ENCODE results near the gene GLMN.

GLMN gene

GRCh38 chr1:92217721-92218120 is 81.1 kb downstream of the GLMN start, which contains the start of gene C1orf146:
Gene C1orf146 (plus strand): TSS chr1:92217915. CDS start chr1:92231421, 13,506 bp downstream.
- DNase-seq, result no peak
- in situ Hi-C loops (cut with HindIII; ENCODE audit: low pct_ligation_motif_present, low pct_unique_long_range_greater_than_20kb, low sequenced_read_pairs), result no loop called here

GRCh38 chr1:92211166-92211565 is 87.6 kb downstream of the GLMN start:
- in situ Hi-C loops (cut with HindIII; ENCODE audit: low pct_ligation_motif_present, low pct_unique_long_range_greater_than_20kb, low sequenced_read_pairs), result no loop called here
- no peak for DNase-seq

- no peak for DNase-seq
- in situ Hi-C loops (cut with HindIII; ENCODE audit: low pct_ligation_motif_present, low pct_unique_long_range_greater_than_20kb, low sequenced_read_pairs), result no loop called here
Observed at GRCh38 chr1:92210701-92211100, 88.1 kb downstream of the GLMN start.

GRCh38 chr1:92203105-92203504 is 95.7 kb downstream of the GLMN start:
- no peak for DNase-seq
- in situ Hi-C loops (cut with HindIII; ENCODE audit: low pct_ligation_motif_present, low pct_unique_long_range_greater_than_20kb, low sequenced_read_pairs), result no loop called here

- DNase-seq, result no peak
- in situ Hi-C loops (cut with HindIII; ENCODE audit: low pct_ligation_motif_present, low pct_unique_long_range_greater_than_20kb, low sequenced_read_pairs), result no loop called here
Observed at GRCh38 chr1:92201973-92202372, 96.8 kb downstream of the GLMN start.

Measured in ACHN (cell line).